ENCODE results near the gene YIPF2.
A peak's percentile ranks its signal among the peaks of the same experiment; 100 is the strongest.

YIPF2 gene

DNA sequence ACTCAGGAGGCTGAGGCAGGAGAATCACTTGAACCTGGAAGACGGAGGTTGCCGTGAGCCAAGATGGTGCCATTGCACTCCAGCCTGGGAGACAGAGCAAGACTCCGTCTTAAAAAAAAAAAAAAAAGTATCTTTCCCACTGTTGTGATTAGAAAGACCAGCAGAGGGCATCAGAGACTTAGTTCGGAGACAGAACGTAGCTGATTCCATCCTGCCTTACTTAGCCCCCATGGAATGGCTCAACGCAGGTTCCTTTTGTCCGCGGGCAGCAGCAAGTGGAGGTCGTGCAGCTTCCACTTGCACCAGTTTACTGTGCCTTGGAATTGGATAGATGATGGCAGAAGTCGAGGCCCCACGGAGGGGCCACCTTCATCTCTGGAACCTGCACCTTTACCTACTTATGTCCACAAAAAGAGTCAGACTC is 8.2 kb upstream of the YIPF2 start:
- peak; percentile 76 for DNase-seq

- no peak for DNase-seq
Measured at GRCh38 chr19:10935371-10936059, 7.1 kb upstream of the YIPF2 start.

DNA sequence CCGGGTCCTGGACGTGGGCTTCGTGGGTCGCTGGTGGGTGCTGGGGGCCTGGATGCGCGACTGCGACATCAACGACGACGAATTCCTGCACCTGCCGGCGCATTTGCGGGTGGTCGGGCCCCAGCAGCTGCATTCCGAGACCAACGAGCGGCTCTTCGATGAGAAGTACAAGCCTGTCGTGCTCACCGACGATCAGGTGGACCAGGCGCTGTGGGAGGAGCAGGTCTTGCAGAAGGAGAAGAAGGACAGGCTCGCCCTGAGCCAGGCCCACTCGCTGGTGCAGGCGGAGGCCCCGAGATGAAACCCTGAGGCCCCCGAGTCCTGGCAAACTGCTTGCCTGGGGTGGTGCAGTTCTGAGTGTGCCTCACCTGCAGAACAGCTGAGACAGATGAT is 959 bp upstream of the YIPF2 start:
- no peak for DNase-seq

DNA sequence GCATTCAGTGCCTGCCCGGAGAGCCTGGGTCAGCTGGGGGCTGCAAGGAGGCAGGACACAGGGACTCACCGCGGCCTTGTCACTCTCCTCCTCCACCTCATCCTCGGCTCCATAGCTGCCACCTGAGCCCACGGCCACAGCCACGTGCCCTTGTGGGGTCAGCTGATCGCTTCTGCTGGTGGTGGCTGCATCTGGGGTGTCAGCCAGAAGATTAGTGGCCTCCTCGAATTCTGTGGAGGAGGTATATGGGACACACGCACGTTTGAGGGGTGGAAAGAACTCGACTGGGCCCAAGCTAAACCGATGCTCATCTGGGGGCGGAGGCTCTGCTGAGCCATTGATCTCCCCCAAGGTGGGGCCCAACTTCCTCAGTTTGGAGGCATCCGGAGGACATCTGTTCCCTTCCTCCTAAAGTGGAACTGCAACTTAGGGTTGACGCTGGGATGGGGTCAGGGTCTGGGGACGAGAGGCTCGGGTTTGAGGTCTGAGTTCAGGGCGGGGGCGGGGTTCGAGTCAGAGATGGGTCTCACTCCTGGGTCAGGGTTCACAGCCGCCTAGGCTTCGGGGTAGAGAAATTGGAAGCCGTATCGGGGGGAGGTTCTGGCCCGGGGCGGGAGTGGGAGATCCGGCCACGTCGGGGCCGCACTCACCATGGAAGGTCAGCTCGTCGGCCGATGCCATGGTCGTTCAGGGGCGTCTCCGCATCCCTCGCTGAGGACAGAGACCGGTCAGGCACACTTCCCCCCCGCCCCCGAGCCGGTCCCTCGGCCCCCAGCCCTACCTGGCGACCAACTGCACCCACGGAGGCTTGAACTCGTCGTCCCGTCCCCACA is 493 bp downstream of the YIPF2 start:
- DNase-seq = no peak

DNA sequence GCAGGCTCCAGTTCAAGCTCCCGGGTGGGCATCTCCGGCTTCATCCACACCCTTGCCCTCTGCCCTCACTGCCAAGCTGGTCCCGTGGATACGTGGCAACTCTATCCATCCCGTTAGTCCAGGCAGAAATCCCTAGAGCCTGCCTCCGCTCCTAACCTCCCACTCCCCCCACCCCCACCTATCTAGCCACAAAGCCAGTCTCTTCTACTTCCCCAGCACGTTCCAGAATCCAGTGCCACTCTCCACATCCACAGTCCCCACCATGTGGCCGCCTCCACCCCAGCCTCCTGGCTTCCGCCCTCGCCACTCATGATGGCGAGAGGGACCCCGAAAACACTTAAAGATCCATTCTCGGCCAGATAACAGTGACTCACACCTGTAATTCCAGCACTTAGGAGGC is 3.8 kb downstream of the YIPF2 start:
- no peak for DNase-seq

- DNase-seq = no peak
Measured at GRCh38 chr19:10923260-10924112, 5.0 kb downstream of the YIPF2 start.

DNA sequence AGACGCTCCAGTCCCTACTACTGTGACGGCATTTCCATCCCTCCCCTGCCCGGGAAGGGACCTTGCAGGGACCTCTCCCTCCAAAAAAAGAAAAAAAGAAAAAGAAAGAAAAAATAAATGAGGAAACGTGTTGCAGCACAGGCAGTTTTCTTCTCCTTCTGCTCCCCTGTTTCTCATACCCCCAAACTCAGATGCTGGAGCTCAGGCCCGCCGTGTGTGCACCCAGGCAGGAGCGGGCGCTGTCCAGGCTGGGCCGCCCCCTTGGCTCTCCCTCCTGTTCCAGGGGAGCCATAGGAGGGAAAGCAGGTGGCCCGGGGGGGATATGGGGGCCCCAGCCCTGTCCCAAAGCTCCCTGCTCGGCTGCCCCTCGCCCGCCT is 5.8 kb downstream of the YIPF2 start:
- no peak for DNase-seq

DNA sequence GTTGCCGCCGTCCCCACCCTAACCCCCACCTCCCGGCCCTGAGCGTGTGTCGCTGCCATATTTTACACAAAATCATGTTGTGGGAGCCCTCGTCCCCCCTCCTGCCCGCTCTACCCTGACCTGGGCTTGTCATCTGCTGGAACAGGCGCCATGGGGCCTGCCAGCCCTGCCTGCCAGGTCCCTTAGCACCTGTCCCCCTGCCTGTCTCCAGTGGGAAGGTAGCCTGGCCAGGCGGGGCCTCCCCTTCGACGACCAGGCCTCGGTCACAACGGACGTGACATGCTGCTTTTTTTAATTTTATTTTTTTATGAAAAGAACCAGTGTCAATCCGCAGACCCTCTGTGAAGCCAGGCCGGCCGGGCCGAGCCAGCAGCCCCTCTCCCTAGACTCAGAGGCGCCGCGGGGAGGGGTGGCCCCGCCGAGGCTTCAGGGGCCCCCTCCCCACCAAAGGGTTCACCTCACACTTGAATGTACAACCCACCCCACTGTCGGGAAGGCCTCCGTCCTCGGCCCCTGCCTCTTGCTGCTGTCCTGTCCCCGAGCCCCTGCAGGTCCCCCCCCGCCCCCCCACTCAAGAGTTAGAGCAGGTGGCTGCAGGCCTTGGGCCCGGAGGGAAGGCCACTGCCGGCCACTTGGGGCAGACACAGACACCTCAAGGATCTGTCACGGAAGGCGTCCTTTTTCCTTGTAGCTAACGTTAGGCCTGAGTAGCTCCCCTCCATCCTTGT is 6.4 kb downstream of the YIPF2 start:
- no peak for DNase-seq

DNA sequence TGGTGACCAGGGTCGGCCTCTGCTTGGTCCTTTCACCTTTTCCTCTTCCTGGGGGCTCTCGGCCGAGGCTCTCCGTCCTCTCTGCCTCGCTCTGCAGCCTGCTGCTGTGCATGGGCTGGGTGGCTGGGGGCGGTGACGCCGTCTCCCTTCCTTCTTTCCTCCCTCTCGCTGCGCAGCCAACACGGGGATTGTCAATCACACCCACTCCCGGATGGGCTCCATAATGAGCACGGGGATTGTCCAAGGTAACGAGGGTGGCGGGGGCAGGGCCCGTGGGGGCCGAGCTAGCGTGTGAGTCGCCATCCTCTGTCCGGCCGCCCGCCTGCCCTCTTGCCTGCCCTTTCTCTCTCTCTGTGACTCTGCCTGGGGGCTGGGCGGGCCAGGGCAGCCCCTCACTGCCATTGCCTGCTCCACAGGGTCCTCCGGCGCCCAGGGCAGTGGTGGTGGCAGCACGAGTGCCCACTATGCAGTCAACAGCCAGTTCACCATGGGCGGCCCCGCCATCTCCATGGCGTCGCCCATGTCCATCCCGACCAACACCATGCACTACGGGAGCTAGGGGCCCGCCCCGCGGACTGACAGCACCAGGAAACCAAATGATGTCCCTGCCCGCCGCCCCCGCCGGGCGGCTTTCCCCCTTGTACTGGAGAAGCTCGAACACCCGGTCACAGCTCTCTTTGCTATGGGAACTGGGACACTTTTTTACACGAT is 7.1 kb downstream of the YIPF2 start:
- DNase-seq = no peak

DNA sequence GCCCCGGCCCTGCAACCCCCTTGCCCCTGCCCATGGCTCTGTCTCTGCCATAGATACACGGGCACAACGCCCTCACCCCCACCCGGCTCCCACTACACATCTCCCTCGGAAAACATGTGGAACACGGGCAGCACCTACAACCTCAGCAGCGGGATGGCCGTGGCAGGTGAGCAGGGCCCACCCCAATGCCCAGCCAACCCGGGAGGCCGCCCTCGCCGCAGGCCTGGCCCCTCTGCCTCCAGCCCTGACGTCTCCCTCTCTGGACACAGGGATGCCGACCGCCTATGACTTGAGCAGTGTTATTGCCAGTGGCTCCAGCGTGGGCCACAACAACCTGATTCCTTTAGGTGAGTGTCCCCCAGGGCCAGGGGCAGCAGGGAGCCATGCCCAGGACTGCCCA is 7.7 kb downstream of the YIPF2 start:
- DNase-seq = no peak

DNA sequence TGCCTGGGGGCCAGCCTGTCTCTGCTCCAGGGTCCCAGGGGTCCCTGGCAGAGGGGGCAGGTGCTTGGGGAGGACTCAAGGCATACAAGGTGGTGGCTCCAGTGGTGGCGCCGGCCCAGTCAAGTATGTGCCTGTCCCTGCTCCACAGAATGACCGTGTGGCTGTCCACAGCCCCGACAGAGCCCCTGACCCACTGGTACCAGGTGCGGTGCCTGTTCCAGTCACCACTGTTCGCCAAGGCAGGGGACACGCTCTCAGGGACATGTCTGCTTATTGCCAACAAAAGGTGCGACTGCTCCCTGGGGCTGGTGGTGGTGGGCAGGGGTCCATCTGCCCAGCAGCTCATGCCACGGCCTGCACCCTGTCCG is 8.2 kb downstream of the YIPF2 start:
- DNase-seq = no peak

- no peak for DNase-seq
Measured at GRCh38 chr19:10919352-10920287, 8.8 kb downstream of the YIPF2 start.

- no peak for DNase-seq
Measured at GRCh38 chr19:10918359-10918758, 10.1 kb downstream of the YIPF2 start.

DNA sequence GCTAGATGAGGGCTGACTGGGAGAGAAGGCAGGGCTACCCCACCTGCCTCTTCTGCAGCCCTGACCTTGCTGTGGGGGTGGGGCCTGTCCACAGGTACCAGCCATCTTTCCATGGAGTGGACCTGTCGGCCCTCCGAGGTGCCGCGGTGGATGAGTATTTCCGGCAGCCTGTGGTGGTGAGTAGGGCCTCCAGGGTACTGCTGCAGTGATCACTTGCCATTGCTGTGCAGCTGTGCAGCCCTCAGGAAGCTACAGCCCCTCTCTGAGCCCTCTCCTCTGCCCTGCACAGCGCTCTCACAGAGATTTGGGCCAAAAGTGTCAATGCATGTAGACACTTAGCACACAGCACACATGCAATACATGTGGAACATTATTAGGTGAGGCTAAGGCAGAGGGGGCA is 11.8 kb downstream of the YIPF2 start:
- DNase-seq = no peak

DNA sequence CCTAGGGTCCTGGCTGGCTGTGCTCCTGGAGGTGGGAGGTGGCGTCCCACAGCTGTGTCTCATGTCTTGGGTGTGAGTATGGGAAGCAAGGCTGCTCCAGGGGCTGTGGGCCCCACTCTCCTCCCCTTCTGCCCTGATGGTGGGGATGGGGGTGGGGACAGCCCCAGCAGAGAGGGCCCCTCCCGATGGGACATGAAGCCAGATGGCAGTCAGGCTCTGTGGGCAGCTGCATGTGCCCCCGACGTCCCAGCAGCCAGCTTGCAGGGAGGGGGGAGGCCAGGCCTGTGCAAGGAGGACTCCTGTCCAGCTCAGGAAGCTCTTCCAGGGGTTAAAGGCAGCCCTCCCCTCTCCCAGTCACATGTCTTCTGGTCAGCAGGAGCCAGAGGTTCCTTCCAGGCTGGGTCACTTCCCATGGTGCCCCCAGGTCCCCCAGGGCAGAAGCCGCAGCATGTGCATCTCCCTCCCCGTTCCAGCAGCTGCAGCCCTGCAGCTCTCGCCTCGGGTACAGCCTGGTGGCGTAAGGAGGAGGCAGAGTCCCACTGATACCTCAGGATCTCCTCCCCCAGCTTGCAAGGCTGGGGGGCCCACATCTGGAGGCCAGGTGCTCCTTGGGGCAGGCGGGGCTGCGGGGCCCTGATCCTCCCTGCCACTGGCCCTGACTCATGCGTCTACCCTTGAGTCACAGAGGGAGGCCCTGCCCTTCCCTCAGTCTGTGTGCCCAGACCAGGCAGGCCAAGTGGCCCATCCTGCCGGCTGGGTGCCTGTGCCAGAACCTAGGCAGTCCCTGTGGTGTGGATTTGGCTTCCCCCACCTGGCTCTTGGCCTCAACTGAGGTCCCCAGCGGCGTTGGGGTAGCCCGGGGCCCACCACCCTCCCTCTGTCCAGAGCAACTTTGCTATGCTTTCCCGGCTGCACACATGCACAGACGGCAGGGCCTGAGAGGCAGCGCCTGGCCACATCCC is 13.0 kb downstream of the YIPF2 start:
- peak; percentile 81 for DNase-seq

GRCh38 chr19:10913716-10914340 is 14.6 kb downstream of the YIPF2 start:
- no peak for DNase-seq

GRCh38 chr19:10912619-10913018 is 15.8 kb downstream of the YIPF2 start:
- DNase-seq = no peak

GRCh38 chr19:10911579-10912363 is 16.7 kb downstream of the YIPF2 start:
- no peak for DNase-seq
